Transverse colon (tissue), 4 donors: ENCODE measurements around the gene SASH3. TPM values are rescaled to one million over a fixed set of nuclear protein-coding genes. Genes with fewer than 3 reads are reported as not detected.

Experiments
- DNase-seq: peaks from one replicate; pipeline ENCODE4 v3.0.0-alpha.2; 2019
- H3K27ac ChIP-seq, 4 donors: fragments of 200-600 bp; sonication (generic); 2 replicates each; pipeline ENCODE4 v1.5.1; 2016 to 2018; ENCODE audit warnings: inconsistent platforms in 4 of 4
- H3K27me3 ChIP-seq: fragments of 200-600 bp; sonication (generic); 2 replicates; pipeline ENCODE4 v1.5.1; 2017; ENCODE audit warnings: inconsistent platforms
- H3K36me3 ChIP-seq, 4 donors: fragments of 200-600 bp; sonication (generic); 2 replicates each; pipeline ENCODE4 v1.5.1; 2017 to 2019; ENCODE audit warnings: inconsistent platforms in 4 of 4
- H3K4me1 ChIP-seq, 4 donors: fragments of 200-600 bp; sonication (generic); 2 replicates each; pipeline ENCODE4 v1.5.1; 2017 to 2020; ENCODE audit warnings: inconsistent platforms in 4 of 4
- H3K4me3 ChIP-seq, 4 donors: fragments of 200-600 bp; sonication (generic); 1 replicate in 1 of 4; 2 replicates in 3 of 4; pipeline versions ENCODE4 v1.5.1 to v1.6.1; 2017 to 2019; ENCODE audit warnings: inconsistent platforms in 4 of 4
- H3K9me3 ChIP-seq, 2 donors: fragments of 200-600 bp; sonication (generic); 2 replicates each; pipeline ENCODE4 v1.5.1; 2017 to 2019; ENCODE audit warnings: inconsistent platforms in 2 of 2
- CTCF ChIP-seq, 5 experiments: fragments of 200-600 bp in 3 of 5; fragments of 450-650 bp in 2 of 5; sonication (generic) in 3 of 5; IDR thresholded peaks; 1 replicate in 2 of 5; 2 replicates in 3 of 5; pipeline ENCODE4 v1.5.1; 2016 to 2017; ENCODE audit warnings: antibody characterized with exemption in 5 of 5, inconsistent platforms in 3 of 5, mild to moderate bottlenecking in 2 of 5, moderate library complexity in 1 of 5
- EP300 ChIP-seq: sonication (generic); formaldehyde crosslinking; IDR thresholded peaks from one replicate; pipeline ENCODE4 v1.6.1; 2017; ENCODE audit warnings: antibody characterized with exemption, low read depth
- POLR2A ChIP-seq: fragments of 450-650 bp; IDR thresholded peaks from one replicate; pipeline ENCODE4 v1.6.1; 2016; ENCODE audit warnings: antibody characterized with exemption, mild to moderate bottlenecking, moderate library complexity
- POLR2AphosphoS5 ChIP-seq, 3 donors: sonication (generic); formaldehyde crosslinking; IDR thresholded peaks; one replicate each; pipeline ENCODE4 v1.6.1; 2016; ENCODE audit warnings: antibody characterized with exemption in 3 of 3
- WGBS, 2 donors: methylation state at CpG; one replicate each; pipeline ENCODE4 v1.1.5; 2018; ENCODE audit warnings: low coverage in 1 of 2; 5-methylcytosine and 5-hydroxymethylcytosine counted together
- in situ Hi-C, 4 donors: fragments of 200-750 bp; cut with MboI; loops; one replicate each; pipeline versions ENCODE4 v1.15.0 to v1.15.1; 2017; ENCODE audit warnings: low sequenced_read_pairs in 3 of 4, low pct_ligation_motif_present in 1 of 4, low pct_unique_long_range_greater_than_20kb in 1 of 4
- intact Hi-C: fragments of 100-400 bp; cut with DNase I; formaldehyde crosslinking; loops from one replicate; pipeline ENCODE4 v1.15.1; 2023; ENCODE audit warnings: low total_unique reads
- total RNA-seq, 4 donors: library from RNA; depleted of rRNA; stranded (reverse); fragments of >200 nt; gene quantifications; one replicate each; pipeline ENCODE4 v1.1.0, GENCODE V29; 2016

SASH3 gene
- total RNA-seq, 4 donors from 2014 or later, result 1.6 to 20.9 (median 11.1) TPM

GRCh38 chrX:129785160-129785947, 5.6 kb downstream of the SASH3 start:
- no peaks in the 10 kb centered on the region for H3K9me3 ChIP-seq
- intact Hi-C loops, result no loop called here
- H3K27me3 ChIP-seq, result no peaks in the 10 kb centered on the region
- H3K4me1 ChIP-seq, result no peaks in the 10 kb centered on the region
- in situ Hi-C loops, result no loop called here
- no peak for TF ChIP-seq POLR2A
- 70% methylated on average over 11 of the region's 11 CpGs; no CpG with 5 or more reads in 1 of the 2 donors for WGBS, 2 donors
- DNase-seq, result no peak
- H3K4me3 ChIP-seq, result no peak overlapping the region
- H3K36me3 ChIP-seq, result no peaks in the 10 kb centered on the region
- H3K27ac ChIP-seq, result peak overlapping the region in 1 of 4 donors; percentile 50

GRCh38 chrX:129786210-129786651, 6.5 kb downstream of the SASH3 start:
- Histone ChIP-seq H3K4me1 (no peaks in the 10 kb centered on the region), H3K27ac (peak overlapping the region in 1 of 4 donors; percentile 50), H3K4me3 (no peak overlapping the region), H3K27me3 (no peaks in the 10 kb centered on the region), H3K9me3 (no peaks in the 10 kb centered on the region), H3K36me3 (no peaks in the 10 kb centered on the region)
- WGBS, 2 donors, result 60% methylated on average over 3 of the region's 3 CpGs; no CpG with 5 or more reads in 1 of the 2 donors
- peak; percentile 24 for DNase-seq
- intact Hi-C loops, result no loop called here
- TF ChIP-seq POLR2A (no peak), POLR2AphosphoS5 (IDR thresholded peaks at IDR 0.05) (no peak), EP300 (no peak), CTCF (IDR thresholded peaks at IDR 0.05) (no peak)
- in situ Hi-C loops, result no loop called here

DNA sequence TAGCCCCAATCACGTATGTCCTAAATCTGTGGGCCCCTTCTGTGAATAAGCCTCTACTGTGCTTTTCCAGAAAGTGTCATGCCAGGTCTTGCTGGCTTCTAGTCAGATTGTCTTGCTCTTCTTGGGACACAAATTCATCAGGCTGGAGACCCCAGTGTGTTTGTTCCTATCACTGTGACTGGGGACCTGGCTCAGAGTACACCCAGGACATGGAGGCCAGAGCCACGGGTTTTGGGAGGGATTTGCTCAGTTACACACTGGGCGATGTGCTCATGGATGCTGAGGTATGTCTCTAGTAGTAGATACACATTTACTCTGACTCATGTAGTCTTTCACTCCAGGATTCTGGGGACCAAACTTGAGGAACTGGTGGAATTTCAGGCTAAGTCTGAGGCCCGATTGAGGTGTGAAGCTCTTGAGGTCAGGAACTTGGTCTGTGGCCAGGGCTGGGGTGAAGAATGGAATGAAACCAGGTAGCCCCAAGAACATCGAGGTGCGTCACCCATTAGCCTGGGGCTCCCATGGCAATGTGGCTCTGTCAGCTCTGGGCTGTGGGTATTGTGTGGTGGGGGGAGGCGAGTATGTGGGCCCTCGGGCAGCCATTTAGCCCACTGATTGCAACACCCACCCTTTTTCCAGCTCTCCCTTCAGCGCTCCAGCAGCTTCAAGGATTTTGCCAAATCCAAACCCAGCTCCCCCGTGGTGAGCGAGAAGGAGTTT, 7.7 kb downstream of the SASH3 start:
- Histone ChIP-seq H3K9me3 (no peaks in the 10 kb centered on the region), H3K27ac (no peak overlapping the region), H3K4me3 (no peak overlapping the region), H3K27me3 (no peaks in the 10 kb centered on the region), H3K36me3 (no peaks in the 10 kb centered on the region), H3K4me1 (no peaks in the 10 kb centered on the region)
- intact Hi-C loops (no loop called here), in situ Hi-C loops (no loop called here)
- 60 to 84% methylated on average over 1 to 11 of the region's 11 CpGs for WGBS, 2 donors
- no peak for DNase-seq
- TF ChIP-seq POLR2A, result no peak
- TF ChIP-seq CTCF (IDR thresholded peaks at IDR 0.05), result no peak
- no peak for TF ChIP-seq POLR2AphosphoS5 (IDR thresholded peaks at IDR 0.05)
- no peak for TF ChIP-seq EP300

GRCh38 chrX:129788527-129788926, 8.8 kb downstream of the SASH3 start:
- TF ChIP-seq POLR2A (no peak), EP300 (no peak), POLR2AphosphoS5 (IDR thresholded peaks at IDR 0.05) (no peak), CTCF (IDR thresholded peaks at IDR 0.05) (no peak)
- Histone ChIP-seq H3K4me1 (no peaks in the 10 kb centered on the region), H3K4me3 (no peak overlapping the region), H3K27ac (no peak overlapping the region), H3K36me3 (no peaks in the 10 kb centered on the region), H3K9me3 (no peaks in the 10 kb centered on the region), H3K27me3 (no peaks in the 10 kb centered on the region)
- in situ Hi-C loops, result no loop called here
- WGBS, 2 donors, result 87% methylated on average over 6 of the region's 6 CpGs; no CpG with 5 or more reads in 1 of the 2 donors
- DNase-seq, result no peak
- intact Hi-C loops, result no loop called here
